Lower lobe of right lung (tissue), 1 donor: ENCODE measurements around the gene SCGN. TPM values are rescaled to one million over a fixed set of nuclear protein-coding genes. Genes with fewer than 3 reads are reported as not detected.

Experiments
- total RNA-seq: library from RNA; stranded (reverse); fragmentation: NEBNext Ultra II Directional; extraction: Animal tissue kit (Norgen Biotek cat#: 25700); gene quantifications from one replicate; pipeline ENCODE4 v1.2.1, GENCODE V29; 2021
- donor health status: DM: no; HTN: yes; CAD: no; lungs with severe emphysema.

SCGN gene
- total RNA-seq, 1 donor from 2014 or later = not detected

Other genes starting within 250 kb of the SCGN start
- not detected for gene SLC17A4, start 102.5 kb downstream of the SCGN start, total RNA-seq
- gene SLC17A1, start 179.8 kb downstream of the SCGN start, total RNA-seq = not detected
- gene SLC17A3, start 222.0 kb downstream of the SCGN start, total RNA-seq = not detected